Measurements from ENCODE around the gene PDE6B. TPM values are rescaled to one million over a fixed set of nuclear protein-coding genes. Genes with fewer than 3 reads are reported as not detected.

PDE6B gene
- polyA plus RNA-seq, 1 donor (not counting 4 experiments of a cell fraction or from before 2014, with no cell fraction given) = not detected

- H3K4me2 ChIP-seq (ENCODE audit: control insufficient read depth, extremely low read depth, insufficient read depth, low read depth, low read length) = peak overlapping the region; percentile 98
- DNase-seq (ENCODE audit: low read depth, low spot score) = no peak
- peaks cover 12 to 16% of the 10 kb centered on the region in 2 experiments for H3K36me3 ChIP-seq (ENCODE audit: control insufficient read depth in 2 of 2, extremely low read depth in 1 of 2, insufficient read depth in 2 of 2, low read length in 2 of 2)
- H3K9me3 ChIP-seq (ENCODE audit: control insufficient read depth, low read depth, low read length) = no peaks in the 10 kb centered on the region
- H3K9ac ChIP-seq (ENCODE audit: control insufficient read depth, extremely low read depth, insufficient read depth, low read length) = peak overlapping the region; percentile 98
- no peaks in the 10 kb centered on the region for H4K20me1 ChIP-seq (ENCODE audit: control insufficient read depth, extremely low read depth, insufficient read depth, low read length)
- TF ChIP-seq CTCF (optimal IDR thresholded peaks at IDR 0.05 in 1 of 3, IDR thresholded peaks at IDR 0.05 in 1 of 3, conservative IDR thresholded peaks at IDR 0.05 in 1 of 3; ENCODE audit: extremely low read depth in 1 of 3, insufficient read depth in 2 of 3, low read length in 3 of 3) (no peak), EZH2 (IDR thresholded peaks at IDR 0.05; ENCODE audit: low read length) (no peak)
- H3K9me1 ChIP-seq (ENCODE audit: control insufficient read depth, extremely low read depth, insufficient read depth, low read length) = no peaks in the 10 kb centered on the region
- H3K4me3 ChIP-seq (ENCODE audit: control insufficient read depth in 2 of 3, extremely low read depth in 1 of 3, insufficient read depth in 2 of 3, low read depth in 1 of 3, low read length in 3 of 3) = peak overlapping the region; percentile 91 to 95 (median 94)
- FAIRE-seq = no peak
- H3K79me2 ChIP-seq (ENCODE audit: control insufficient read depth, insufficient read depth, low read length) = peaks cover 21% of the 10 kb centered on the region
- H3K4me1 ChIP-seq (ENCODE audit: control insufficient read depth, extremely low read depth, insufficient read depth, low read length) = peaks cover 28% of the 10 kb centered on the region
- no peaks in the 10 kb centered on the region for H3K27me3 ChIP-seq (ENCODE audit: control insufficient read depth, extremely low read depth, insufficient read depth, low read length)
- dilution Hi-C loops (cut with MboI; ENCODE audit: extremely low pct_ligation_motif_present, low sequenced_read_pairs) = no loop called here
- H3K27ac ChIP-seq (ENCODE audit: control insufficient read depth, insufficient read depth, low read length) = peak overlapping the region; percentile 47
- H2AFZ ChIP-seq (ENCODE audit: control insufficient read depth, low read length) = peak overlapping the region; percentile 40
These were observed 48.1 kb downstream of the PDE6B start for GRCh38 chr4:673349-674091.

DNA sequence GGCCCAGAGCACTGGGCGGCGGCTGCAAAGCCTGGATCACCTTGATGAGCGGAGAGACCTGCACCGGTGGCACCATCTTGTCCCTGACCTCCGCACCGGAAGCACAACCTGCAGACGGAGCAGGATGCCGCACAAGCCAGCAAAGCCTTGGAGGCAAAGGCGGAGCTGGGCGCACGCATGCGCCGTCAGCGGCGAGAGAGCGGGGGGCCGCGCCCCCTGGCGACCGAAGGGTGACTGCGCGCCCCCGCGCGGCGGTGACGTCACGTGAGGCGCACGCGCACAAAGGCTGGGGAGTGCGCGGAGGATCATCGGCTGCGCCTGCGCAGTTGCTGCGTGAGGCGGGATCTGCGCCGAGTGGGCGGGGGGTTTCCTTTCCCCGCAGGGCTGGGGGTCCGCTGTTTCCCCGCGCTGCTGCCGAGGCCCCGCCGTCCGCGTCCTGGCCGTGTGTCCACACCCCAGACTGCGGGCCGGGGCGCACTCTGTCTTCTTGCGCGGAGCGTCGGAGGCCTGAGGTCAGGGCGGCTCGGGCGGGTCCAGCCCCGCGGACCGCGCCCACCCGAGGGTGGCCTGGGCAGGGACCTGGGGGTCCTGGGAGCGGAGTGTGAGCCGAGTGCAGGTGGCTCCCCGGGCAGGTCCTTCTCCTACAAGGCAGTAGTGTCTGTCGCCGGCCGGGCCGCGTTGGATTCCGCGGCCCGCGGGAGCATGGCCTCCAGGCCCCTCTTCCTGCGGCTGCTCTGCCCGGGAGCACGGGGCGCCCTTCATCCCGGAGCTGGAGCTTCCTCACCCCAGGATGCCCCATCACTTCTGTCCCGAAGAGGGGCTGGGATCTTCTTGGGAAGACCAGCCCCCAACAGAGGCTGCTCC is 49.0 kb downstream of the PDE6B start, which contains the start of the genes ATP5ME and MYL5:
Gene ATP5ME (minus strand): TSS at position 105 of the 864 bp plus-strand sequence. CDS start 29 bp downstream, at position 76.
Gene MYL5 (plus strand): TSS at position 371 of the 864 bp plus-strand sequence. CDS start 3,485 bp downstream, outside the sequence.
- peak within 1 kb of the TSS; percentile 98 for H3K4me2 ChIP-seq (ENCODE audit: control insufficient read depth, extremely low read depth, insufficient read depth, low read depth, low read length)
- no peaks in the 10 kb centered on the region for H3K27me3 ChIP-seq (ENCODE audit: control insufficient read depth, extremely low read depth, insufficient read depth, low read length)
- DNase-seq (ENCODE audit: low read depth, low spot score) (peak; percentile 82), FAIRE-seq (peak; percentile 73)
- H2AFZ ChIP-seq (ENCODE audit: control insufficient read depth, low read length) = peak within 1 kb of the TSS; percentile 68
- peaks cover 12 to 16% of the 10 kb centered on the region in 2 experiments for H3K36me3 ChIP-seq (ENCODE audit: control insufficient read depth in 2 of 2, extremely low read depth in 1 of 2, insufficient read depth in 2 of 2, low read length in 2 of 2)
- H3K4me1 ChIP-seq (ENCODE audit: control insufficient read depth, extremely low read depth, insufficient read depth, low read length) = peaks cover 29% of the 10 kb centered on the region
- no peaks in the 10 kb centered on the region for H3K9me3 ChIP-seq (ENCODE audit: control insufficient read depth, low read depth, low read length)
- peaks cover 21% of the 10 kb centered on the region for H3K79me2 ChIP-seq (ENCODE audit: control insufficient read depth, insufficient read depth, low read length)
- H3K4me3 ChIP-seq (ENCODE audit: control insufficient read depth in 2 of 3, extremely low read depth in 1 of 3, insufficient read depth in 2 of 3, low read depth in 1 of 3, low read length in 3 of 3) = peak within 1 kb of the TSS; percentile 91 to 95 (median 94)
- dilution Hi-C loops (cut with MboI; ENCODE audit: extremely low pct_ligation_motif_present, low sequenced_read_pairs) = no loop called here
- H4K20me1 ChIP-seq (ENCODE audit: control insufficient read depth, extremely low read depth, insufficient read depth, low read length) = no peaks in the 10 kb centered on the region
- TF ChIP-seq EZH2 (IDR thresholded peaks at IDR 0.05; ENCODE audit: low read length) = no peak
- TF ChIP-seq CTCF (optimal IDR thresholded peaks at IDR 0.05 in 1 of 3, IDR thresholded peaks at IDR 0.05 in 1 of 3, conservative IDR thresholded peaks at IDR 0.05 in 1 of 3; ENCODE audit: extremely low read depth in 1 of 3, insufficient read depth in 2 of 3, low read length in 3 of 3) = peak in 2 of 3 experiments; percentile 93 to 97
- no peaks in the 10 kb centered on the region for H3K9me1 ChIP-seq (ENCODE audit: control insufficient read depth, extremely low read depth, insufficient read depth, low read length)
- peak within 1 kb of the TSS; percentile 95 for H3K27ac ChIP-seq (ENCODE audit: control insufficient read depth, insufficient read depth, low read length)
- H3K9ac ChIP-seq (ENCODE audit: control insufficient read depth, extremely low read depth, insufficient read depth, low read length) = peak within 1 kb of the TSS; percentile 98

All from keratinocyte (primary cell).